Urinary bladder (tissue), 4 donors: ENCODE data around the gene ALLC. TPM values are rescaled to one million over a fixed set of nuclear protein-coding genes. Genes with fewer than 3 reads are reported as not detected.

Experiments
- DNase-seq: peaks from one replicate; pipeline ENCODE4 v3.0.0-alpha.2; 2015; ENCODE audit errors: extremely low spot score
- H3K27ac ChIP-seq: one replicate; pipeline ENCODE4 v1.5.1; 2013; ENCODE audit warnings: low read depth, mild to moderate bottlenecking, moderate library complexity
- H3K36me3 ChIP-seq: one replicate; pipeline ENCODE4 v1.6.1; 2013; ENCODE audit warnings: mild to moderate bottlenecking, moderate library complexity; ENCODE audit not compliant: insufficient read depth
- H3K4me1 ChIP-seq: one replicate; pipeline ENCODE4 v1.6.1; 2013; ENCODE audit warnings: mild to moderate bottlenecking, moderate library complexity; ENCODE audit not compliant: insufficient read depth
- H3K4me3 ChIP-seq: one replicate; pipeline ENCODE4 v1.5.1; 2013; ENCODE audit warnings: low read depth, low read length
- WGBS: extraction: QIAGEN DNeasy Blood & Tissue Kit; methylation state at CpG from one replicate; pipeline ENCODE4 v1.1.7; 2013; 5-methylcytosine and 5-hydroxymethylcytosine counted together
- polyA plus RNA-seq: library from polyadenylated mRNA; stranded (reverse); fragments of 200-250 nt; gene quantifications from one replicate; pipeline ENCODE4 v1.2.3, GENCODE V29; 2013
- total RNA-seq: library from RNA; depleted of rRNA; stranded (reverse); fragments of >200 nt; gene quantifications from one replicate; pipeline ENCODE4 v1.2.3, GENCODE V29; 2014
- donor health status: healthy with polysubstance abuse.
- donor health status: healthy.

The ALLC gene
- total and polyA plus RNA-seq, 2 donors, result 0.16 to 0.19 TPM

DNA sequence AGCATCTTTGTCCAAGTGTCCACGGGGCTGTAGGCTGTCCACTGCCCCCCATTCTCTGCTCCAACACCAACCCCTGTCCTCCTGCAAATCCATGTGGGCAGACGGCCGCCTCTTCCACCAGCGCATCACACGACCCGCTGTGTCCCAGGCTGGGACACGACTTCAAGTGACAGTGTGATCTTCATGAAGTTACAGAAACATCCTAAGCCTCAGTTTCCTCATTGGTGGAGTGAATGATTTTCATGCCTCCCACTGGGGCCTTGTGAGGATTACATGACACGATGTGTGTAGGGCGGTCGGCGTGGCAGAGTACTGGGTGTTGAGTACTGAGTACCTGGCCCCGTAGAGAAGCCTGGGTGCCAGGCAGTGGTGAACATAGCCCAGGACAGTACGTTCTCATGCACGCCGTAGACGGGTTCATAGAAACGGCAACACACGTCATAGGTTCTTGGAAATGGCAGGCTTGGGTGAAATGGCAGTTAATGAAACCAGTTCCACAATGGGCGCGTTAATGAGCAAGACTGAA lies 9.3 kb upstream of the ALLC start:
- H3K4me1 ChIP-seq, result no peaks in the 10 kb centered on the region

GRCh38 chr2:3649581-3649980 lies 8.4 kb upstream of the ALLC start:
- no peak for DNase-seq
- Histone ChIP-seq H3K27ac (no peak overlapping the region), H3K4me3 (no peak overlapping the region), H3K4me1 (no peaks in the 10 kb centered on the region), H3K36me3 (no peaks in the 10 kb centered on the region)
- 83% methylated on average over 16 of the region's 16 CpGs for WGBS

More for the DNA sequence above, 9.3 kb upstream of the ALLC start:
- H3K4me3 ChIP-seq, result no peak overlapping the region
- no peak for DNase-seq
- H3K36me3 ChIP-seq, result no peaks in the 10 kb centered on the region
- H3K27ac ChIP-seq, result no peak overlapping the region
- 94% methylated on average over 20 of the region's 20 CpGs for WGBS

DNA sequence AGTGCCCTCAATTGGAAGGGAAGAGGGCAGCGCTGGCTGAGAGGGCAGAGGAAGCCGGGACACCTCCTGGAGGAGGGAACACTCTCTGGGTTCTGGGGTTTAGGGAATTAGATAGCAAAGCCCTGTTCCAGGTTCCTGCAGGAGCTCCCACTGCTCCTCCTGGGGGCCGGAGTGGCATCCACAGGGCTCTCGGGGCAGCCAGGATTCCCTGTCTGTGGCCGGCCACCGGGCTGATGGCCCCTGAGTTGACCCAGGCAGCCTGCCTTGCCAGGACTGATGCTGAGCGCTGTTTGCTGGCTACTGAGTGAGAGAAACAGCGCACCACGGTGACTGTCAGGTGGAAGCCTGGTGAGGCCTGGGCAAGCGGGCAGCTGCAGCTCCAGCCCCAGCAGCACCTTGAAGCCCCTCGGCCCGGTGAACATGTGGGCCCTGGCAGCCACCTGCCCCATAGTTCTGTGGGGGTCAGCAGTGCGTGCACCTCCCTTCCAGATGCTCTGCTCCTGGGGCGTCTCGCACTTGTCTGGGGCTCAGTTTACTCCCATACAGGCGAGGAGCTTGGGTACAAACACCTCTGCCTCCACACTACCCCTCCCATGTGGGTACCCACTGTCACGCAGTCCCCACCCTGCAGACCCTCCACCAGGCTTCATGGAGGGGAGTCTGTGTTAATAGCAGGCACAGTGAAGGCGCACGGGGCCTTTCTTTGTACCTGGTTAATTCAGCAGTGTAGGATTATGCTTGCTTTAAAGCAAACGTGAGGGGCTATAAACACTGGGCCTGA lies 7.7 kb upstream of the ALLC start:
- no peak overlapping the region for H3K27ac ChIP-seq
- H3K4me1 ChIP-seq, result no peaks in the 10 kb centered on the region
- H3K36me3 ChIP-seq, result no peaks in the 10 kb centered on the region
- no peak for DNase-seq
- WGBS, result 73% methylated on average over 20 of the region's 20 CpGs
- H3K4me3 ChIP-seq, result no peak overlapping the region

DNA sequence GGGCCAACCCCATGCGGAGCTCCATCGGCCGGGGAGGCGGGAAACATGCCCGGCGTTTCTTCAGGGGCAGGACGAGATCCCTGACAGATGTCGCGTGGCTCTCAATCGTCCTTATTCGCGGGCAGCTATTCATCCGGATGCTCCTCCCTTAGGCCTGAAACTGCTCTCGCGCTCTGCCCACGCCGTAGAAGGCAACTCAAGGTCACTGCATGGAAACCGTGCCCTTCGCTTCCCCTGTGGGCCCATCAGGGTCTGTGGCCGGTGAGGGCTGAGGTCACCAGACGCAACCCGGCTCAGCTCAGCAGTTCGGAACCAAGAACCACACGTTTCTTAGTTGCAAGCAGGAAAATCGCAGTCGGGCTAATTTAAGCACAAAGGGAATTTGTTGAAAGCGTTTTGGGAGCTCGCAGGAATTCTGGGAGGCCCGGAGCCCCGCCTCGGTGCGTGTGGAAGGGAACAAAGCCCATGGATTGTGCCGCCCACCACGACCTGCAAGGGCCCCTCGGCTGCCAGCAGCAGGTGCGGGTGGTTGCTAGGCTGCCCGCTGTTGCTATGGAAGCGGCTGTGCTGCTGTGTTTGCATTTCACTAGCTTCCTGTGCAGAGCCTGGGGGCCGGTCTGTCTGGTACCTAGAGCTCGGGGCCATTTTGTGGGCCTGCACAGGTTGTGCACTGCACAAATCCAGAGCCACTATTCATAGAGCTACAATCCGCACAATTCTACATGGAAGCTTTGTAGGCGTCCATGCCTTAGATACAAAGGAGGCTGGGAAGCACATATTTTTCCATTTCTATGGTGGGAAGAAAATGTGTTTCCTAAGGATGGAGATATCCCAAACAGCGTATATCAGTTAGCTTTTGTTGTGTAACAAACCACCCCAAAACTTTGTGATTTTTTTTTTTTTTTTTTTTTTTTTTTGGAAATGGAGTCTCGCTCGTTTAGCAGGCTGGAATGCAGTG lies 6.0 kb upstream of the ALLC start:
- Histone ChIP-seq H3K4me3 (peak overlapping the region; percentile 1), H3K27ac (no peak overlapping the region), H3K36me3 (no peaks in the 10 kb centered on the region), H3K4me1 (no peaks in the 10 kb centered on the region)
- peak; percentile 60 for DNase-seq
- WGBS, result 20% methylated on average over 45 of the region's 45 CpGs

DNA sequence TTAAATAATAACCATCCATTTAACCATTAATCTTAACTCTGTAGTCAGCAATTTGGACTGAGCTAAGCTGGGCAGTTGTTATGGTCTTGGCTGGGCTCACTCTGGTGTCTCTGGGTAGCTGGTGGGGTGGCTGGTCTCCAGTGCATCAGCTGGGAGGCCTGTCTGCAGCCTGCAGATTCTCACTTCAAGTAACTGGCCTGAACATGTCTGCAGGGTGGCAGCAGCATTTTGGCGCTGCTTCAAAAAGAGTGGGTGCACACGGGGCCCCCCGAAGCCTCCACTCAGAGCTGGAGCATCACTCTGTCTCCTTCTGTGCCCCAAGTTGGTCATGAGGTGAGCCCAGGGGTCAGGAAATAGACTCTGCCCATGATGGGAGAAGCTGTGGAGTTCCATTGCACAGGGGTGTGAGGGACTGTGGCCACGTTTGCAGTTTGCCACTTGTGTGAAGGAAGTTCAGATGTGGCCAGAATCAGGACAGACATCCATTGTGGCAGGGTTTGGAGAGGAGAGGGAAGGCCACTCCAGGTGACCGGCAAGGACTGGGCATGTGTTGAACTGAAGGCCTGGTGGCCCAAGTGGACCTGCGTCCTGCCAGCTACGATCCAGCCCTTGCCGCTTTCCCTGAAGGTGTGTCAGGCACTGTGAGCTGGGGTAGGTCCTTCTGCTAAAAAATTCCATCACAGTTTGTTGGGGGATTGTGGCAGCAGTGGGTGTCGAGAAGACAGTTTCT lies 4.9 kb upstream of the ALLC start:
- DNase-seq, result no peak
- WGBS, result 92% methylated on average over 9 of the region's 9 CpGs
- Histone ChIP-seq H3K4me1 (no peaks in the 10 kb centered on the region), H3K27ac (no peak overlapping the region), H3K36me3 (no peaks in the 10 kb centered on the region), H3K4me3 (no peak overlapping the region)

GRCh38 chr2:3654011-3654410 lies 4.0 kb upstream of the ALLC start:
- WGBS, result 88% methylated on average over 10 of the region's 10 CpGs
- Histone ChIP-seq H3K36me3 (no peaks in the 10 kb centered on the region), H3K4me1 (no peaks in the 10 kb centered on the region), H3K27ac (no peak overlapping the region), H3K4me3 (no peak overlapping the region)
- DNase-seq, result no peak

DNA sequence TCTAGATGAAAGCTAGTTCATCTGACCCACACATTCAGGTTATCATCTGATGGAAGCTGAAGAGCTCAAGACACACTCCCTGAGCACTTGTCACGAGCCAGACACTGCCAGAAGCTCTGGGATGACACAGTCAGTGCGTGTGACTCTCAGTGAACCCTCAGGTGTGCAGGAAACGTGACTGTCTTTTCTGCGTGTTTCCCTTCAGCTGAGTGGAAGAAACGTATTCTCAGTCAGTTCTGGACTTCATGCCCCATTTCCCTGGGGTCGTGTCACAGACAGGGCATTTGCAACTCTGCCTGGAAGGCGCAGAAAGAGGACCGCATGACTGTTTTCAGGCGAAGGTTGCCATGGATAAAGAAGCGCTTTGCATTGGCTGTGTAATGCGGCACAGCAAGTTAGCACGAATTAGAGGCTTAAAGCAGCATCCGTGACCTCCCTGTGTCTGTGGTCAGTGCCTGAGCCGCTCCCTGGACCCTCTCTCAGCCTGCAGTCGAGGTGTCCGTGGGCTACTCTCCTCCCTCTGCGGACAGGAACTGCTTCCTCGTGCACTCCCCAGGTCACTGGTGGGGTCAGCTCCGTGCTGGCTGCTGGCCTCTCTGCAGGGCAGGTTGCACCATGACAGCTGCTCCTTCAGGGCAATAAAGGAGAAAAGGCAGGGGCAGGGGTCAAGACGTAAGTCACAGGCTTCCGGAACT lies 3.3 kb upstream of the ALLC start:
- Histone ChIP-seq H3K4me1 (no peaks in the 10 kb centered on the region), H3K27ac (no peak overlapping the region), H3K4me3 (no peak overlapping the region), H3K36me3 (no peaks in the 10 kb centered on the region)
- no peak for DNase-seq
- WGBS, result 79% methylated on average over 21 of the region's 21 CpGs

DNA sequence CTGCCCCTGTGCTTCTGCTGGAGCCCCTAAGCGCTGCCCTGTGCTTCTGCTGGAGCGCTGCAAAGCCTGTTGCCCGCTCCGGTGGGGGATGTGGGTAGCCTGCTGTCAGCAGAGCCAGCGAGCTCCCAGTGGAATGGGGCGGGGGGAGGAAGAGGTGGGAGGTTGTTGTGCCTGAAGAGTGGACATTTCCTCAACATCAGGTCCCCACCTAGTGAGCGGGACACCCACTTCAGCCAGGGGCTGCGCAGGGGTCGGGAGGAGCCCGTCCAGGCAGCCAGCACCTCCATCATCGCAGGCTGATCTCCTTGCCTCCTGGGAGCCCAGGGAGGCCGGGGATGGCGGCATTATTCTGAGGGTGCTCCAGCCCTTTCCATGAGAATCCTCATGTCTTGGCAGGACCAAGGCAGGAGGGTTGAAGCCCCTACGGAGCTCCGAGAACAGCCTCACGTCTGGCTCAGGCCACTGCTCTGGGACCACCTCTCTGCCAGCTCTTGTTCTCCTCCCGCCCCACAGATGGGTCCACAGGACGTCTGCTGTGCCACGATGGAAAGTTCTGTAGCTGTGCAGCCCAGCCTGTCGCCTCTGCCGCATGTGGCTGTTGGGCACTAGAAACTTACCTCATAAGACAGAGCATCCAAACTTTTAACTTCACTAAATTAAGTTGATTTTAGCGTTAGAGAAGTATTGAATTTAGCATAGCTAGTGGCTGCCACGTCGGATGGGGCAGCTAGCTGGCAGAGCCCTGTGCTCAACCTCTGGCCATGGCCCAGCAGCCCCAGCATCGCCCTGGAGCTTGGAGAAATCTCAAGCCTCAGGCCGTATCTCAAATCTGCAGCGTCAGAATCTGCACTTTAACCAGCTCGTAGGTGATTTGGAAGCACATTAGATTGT lies 1.9 kb upstream of the ALLC start:
- no peaks in the 10 kb centered on the region for H3K36me3 ChIP-seq
- H3K27ac ChIP-seq, result no peak overlapping the region
- 80% methylated on average over 28 of the region's 28 CpGs for WGBS
- no peak for DNase-seq
- H3K4me3 ChIP-seq, result no peak overlapping the region
- H3K4me1 ChIP-seq, result no peaks in the 10 kb centered on the region

DNA sequence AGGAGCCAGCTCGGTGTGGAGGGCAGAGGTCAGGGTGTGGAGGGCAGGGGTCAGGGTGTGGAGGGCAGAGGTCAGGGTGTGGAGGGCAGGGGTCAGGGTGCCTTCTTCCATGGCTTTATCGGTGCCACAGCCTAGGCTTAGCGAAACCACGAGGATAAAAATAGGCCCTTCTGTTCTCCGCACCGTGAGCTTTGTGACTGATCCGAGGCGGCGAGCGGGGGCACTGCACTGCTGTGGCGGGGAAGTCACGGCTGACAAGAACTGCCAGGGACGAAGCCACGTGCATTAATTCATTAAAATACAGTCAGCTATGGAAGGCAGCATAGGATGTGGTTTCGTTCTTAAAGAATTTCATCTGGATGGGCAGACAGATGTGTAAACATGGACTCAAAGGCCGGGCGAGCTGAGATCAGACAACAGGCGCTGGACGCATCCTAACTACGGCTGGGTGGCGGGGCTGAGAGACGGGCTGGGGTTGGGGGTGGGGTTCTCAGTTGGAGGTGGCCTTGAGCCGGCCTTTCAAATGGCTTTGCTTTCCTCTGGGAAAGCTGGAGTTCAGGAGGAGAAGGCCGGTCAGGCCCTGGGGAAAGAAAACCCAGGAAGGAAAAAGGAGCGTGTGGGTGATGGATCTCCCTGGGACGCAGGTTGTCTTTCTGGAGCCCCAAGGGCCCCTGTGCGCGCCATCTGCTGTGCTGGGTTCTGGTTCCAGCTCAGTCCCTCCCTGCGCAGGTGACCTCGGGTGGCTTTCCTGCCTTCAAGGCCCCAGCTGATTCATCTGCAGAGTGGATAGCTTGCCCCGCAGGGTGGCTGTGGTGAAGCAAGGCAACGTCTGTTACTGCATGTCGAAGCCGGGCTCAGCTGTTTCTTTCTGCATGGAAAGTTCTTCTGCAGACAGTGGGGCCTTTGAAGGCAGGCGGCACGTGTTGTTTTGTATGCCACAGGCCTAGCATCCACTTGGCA lies 958 bp upstream of the ALLC start:
- H3K27ac ChIP-seq, result no peak overlapping the region
- 62% methylated on average over 36 of the region's 36 CpGs for WGBS
- H3K4me3 ChIP-seq, result no peak overlapping the region
- no peaks in the 10 kb centered on the region for H3K4me1 ChIP-seq
- DNase-seq, result no peak
- no peaks in the 10 kb centered on the region for H3K36me3 ChIP-seq

DNA sequence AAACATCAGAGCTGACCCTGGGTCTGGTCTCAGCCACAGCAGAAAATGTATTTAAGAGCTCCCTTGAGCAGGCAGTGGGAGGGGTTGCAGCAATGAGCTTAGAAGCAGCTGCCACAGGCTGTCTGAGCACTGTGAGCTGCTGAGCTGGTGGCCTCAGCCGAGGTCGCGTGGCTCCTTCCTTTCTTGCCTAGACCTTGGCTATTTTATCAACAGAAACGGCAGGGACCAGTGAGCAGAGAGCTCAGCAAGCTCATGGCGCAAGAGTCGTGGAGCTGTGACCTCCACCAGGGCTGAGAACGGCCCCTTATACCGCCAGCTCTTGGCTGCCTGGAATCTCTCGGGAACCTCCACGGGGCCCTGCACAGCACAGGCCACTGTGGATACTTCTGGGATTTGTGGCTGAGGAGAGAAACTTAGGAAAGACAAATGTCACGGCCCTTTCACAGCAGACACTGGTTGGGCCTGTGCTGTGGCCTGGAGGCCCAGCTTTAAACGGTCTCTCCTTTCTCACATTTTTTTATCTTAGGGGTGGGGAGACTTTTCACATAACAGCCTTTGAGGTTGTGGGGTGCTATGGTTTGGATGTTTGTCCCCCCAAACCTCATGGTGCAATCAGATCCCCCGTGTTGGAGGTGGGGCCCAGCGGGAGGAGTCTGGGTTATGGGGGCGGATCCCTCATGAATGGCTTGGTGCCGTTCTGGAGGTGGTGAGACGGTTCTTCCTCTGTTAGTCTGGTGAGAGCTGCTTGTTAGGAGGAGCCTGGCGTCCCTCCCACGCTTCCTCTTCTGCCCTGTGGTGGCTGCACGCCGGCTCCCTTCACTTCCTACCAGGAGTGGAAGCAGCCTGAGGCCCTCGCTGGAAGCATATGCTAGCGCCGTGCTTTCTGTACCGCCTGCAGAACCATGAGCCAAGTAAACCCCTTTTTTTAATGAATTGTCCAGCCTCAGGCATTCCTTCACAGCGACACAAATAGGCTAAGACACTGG lies 1.7 kb downstream of the ALLC start:
- no peaks in the 10 kb centered on the region for H3K4me1 ChIP-seq
- H3K4me3 ChIP-seq, result no peak overlapping the region
- DNase-seq, result no peak
- no peak overlapping the region for H3K27ac ChIP-seq
- 69% methylated on average over 26 of the region's 26 CpGs for WGBS
- H3K36me3 ChIP-seq, result no peaks in the 10 kb centered on the region
